HG03139 (cell line): ENCODE results near the gene LRCH1.

Source experiments
- ATAC-seq: cut with Tn5 transposase; IDR thresholded peaks from one replicate; pipeline ENCODE4 v1.9.1; 2021; ENCODE audit not compliant: unreplicated experiment

Gene LRCH1

DNA sequence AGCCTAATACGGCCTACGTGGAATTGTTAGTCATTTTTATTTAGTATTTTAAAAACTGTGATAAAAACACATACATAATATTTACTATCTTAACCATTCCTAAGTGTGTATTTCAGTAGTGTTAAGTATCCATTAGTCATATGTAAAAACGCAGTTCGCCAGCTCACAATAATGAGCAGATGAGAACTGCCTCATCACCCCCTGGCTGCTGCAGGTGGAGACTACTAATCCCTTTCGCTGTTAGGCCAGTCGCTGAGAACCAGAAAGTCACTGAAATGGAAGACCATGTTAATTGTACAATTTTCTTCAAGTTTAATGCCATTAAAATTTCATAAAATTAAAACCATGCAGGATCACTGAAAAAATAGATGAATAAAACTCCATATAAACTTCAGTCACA lies 242.4 kb downstream of the LRCH1 start:
- ATAC-seq, result no peak

DNA sequence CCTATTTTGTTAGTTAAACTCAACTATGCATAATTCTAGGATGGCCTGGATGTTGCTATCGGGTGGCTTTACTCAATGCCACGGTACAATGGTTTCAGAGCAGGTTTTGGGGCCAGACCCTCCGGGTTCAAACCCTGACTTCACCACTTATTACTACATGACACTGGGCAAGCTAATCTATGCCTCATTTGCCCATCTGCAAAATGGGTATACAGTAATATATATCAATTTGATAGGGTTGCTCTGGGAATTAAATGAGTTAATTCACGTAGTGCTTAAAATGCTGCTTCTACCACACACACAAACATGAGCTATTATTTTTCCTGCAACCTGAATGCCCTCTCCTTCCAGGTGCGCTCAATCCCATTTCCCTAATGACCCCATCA lies 243.2 kb downstream of the LRCH1 start:
- ATAC-seq, result no peak

DNA sequence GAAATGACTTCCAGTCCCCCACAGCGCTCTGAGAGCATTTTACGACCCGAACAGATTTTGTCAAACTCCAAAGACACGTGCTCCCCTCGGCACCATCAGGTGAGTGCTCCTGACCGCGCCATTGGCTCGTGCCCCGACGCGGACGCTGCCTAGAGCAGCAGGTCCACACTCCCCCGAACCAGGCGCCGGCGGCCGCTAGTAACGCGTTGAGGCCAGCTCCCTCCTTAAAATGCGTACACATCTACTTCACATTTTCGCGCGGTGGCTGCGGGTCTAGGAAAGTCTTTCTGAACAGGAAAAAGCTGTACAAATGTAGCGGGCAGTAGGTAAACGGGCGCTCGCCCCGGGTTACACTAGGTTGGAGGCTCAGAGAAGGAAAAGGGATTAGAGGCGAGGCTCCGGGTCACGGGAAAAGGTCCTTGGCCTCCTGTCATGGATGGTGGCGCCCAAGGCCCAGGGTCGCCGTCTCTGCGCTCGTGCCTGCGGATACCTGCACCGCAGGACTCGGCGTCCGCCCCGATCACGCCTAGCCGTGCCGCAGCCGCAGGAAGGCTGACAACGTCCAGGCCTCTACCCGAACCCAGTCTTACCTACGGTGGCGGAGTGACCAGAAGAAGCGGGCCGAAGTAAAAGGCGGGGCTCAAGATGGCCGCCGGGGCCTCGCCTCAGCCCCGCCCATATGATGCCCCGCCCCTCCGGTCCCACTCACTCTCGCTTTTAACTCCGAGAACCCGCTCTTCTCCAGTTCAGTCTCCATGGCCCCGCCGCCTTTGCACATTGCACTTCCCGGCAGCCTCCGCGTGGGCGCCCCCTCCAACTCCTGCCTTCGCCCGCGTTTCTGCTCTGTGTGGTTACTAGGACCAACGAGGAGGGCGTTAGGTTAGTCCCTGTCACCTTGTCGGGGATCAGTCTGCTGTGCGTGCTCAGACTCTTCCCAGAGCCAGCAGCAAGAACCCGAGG lies 243.8 kb downstream of the LRCH1 start, which contains the start of gene ESD:
Gene ESD (minus strand): TSS at position 647 of the 960 bp plus-strand sequence. CDS start 5,748 bp downstream, outside the sequence.
- peak; percentile 88 for ATAC-seq

DNA sequence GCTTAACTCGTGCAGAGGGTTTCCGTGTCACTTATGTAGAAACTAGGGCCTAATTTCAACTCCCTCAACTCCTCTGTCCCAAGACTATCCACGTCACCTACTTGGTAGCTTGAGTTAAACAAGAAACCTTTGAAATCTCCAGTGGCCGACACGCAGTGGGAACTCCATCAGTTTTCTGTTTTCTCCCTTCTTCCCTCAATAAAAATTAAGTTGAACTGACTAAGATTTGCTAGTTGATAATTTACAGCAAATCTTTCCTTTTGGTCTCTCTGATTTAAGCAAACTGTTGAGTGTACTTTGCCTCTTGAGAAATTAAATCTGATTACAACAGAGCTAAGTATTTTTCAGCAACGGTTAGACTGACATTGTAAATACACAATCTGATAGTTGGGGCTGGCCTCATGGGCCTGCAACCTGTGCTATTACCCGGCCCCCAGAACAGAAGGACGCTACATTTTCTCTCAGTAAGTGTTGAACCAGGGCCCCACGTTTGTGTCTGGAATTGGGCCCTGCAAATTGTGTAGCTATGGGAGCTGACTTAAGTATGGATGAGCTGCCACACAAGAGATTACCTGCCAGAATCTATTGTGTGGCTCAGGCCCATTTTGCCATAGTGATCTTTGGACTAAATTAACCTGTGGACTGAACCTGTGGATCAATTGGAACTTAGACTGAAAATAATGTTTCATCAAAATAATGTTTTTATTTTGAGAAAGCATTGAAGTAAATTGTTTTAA lies 244.7 kb downstream of the LRCH1 start:
- ATAC-seq, result no peak

DNA sequence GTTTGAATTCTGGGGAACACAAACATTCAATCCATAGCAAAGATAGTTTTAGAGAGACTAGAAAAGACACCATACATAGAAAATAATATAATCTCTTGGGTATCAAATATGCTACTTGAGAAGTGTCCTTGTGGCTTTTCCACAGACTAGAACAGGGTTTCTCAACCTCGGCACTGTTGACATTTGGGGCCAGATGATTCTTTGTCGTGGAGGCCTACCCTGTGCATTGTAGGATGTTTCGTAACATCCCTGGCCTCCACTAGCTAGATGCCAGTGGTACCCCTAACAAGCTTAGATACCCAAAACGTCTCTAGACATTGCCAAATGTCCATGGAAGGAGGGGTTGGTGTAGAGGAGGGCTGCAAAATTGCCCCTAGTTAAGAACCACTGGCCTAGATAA lies 246.2 kb downstream of the LRCH1 start:
- no peak for ATAC-seq

DNA sequence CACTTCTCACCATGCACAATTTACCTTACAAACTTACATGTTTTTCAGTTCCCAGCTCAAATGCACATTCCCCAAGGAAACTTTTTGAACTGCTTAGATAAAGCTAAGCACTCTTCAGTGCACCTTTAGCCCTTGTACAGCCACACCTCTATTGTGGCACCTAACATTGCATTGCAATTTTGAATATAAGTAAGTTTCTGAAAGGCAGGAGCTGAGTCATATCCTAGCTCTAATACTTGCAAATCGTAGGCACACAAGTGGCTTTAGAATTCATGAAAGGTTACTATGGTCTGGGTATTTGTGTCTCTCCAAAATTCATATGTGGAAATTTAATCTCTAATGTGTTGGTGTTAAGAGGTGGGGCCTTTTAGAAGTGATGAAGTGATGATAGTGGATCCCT lies 248.9 kb downstream of the LRCH1 start:
- no peak for ATAC-seq
